ENCODE results near the gene OTOP3. TPM values are rescaled to one million over a fixed set of nuclear protein-coding genes. Genes with fewer than 3 reads are reported as not detected.

The OTOP3 gene
- total RNA-seq, 1 donor from 2014 or later, result not detected

DNA sequence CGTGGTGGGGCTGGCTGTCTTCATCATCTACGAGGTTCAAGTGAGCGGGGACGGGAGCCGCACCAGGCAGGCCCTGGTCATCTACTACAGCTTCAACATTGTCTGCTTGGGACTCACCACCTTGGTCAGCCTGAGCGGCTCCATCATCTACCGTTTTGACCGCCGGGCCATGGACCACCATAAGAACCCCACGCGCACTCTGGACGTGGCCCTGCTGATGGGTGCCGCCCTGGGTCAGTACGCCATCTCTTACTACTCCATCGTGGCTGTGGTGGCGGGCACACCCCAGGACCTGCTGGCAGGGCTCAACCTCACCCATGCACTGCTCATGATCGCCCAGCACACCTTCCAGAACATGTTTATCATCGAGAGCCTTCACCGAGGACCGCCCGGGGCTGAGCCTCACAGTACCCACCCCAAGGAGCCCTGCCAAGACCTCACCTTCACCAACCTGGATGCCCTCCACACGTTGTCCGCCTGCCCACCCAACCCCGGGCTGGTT, 5.1 kb upstream of the OTOP3 start:
- TF ChIP-seq, protein P1, sequence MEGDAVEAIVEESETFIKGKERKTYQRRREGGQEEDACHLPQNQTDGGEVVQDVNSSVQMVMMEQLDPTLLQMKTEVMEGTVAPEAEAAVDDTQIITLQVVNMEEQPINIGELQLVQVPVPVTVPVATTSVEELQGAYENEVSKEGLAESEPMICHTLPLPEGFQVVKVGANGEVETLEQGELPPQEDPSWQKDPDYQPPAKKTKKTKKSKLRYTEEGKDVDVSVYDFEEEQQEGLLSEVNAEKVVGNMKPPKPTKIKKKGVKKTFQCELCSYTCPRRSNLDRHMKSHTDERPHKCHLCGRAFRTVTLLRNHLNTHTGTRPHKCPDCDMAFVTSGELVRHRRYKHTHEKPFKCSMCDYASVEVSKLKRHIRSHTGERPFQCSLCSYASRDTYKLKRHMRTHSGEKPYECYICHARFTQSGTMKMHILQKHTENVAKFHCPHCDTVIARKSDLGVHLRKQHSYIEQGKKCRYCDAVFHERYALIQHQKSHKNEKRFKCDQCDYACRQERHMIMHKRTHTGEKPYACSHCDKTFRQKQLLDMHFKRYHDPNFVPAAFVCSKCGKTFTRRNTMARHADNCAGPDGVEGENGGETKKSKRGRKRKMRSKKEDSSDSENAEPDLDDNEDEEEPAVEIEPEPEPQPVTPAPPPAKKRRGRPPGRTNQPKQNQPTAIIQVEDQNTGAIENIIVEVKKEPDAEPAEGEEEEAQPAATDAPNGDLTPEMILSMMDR (IDR thresholded peaks at IDR 0.05; ENCODE audit: insufficient read depth, low read length, poor library complexity, severe bottlenecking), result no peak
- no peaks in the 10 kb centered on the region for H3K36me3 ChIP-seq (ENCODE audit: control insufficient read depth, insufficient read depth, low read length)
- peaks cover 62% of the 10 kb centered on the region for H3K27me3 ChIP-seq (ENCODE audit: control insufficient read depth, insufficient read depth, low read length)
- no peak for DNase-seq (ENCODE audit: low read depth)
- H3K4me3 ChIP-seq (ENCODE audit: low read depth, low read length), result no peak overlapping the region

DNA sequence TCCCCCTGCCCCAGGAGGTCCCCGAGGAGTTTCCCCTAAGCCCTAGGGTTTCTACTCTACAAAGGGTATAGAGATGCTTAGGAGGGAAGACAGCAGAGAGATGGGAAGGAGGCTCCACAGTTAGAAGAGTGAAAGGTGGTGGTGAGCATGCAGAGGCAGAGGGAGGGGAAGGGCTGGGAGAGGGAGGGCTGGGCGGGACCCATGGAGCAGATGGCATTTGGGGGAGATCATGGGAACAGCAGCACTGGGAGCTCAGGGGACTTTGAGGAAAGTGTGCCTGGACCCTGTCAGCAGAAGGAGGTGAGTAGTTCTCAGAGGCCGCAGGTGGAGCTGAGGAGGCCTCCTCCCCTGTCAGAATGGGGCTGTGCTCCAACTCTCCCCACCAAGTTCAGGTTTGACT, 650 bp upstream of the OTOP3 start:
- TF ChIP-seq, protein P1 (IDR thresholded peaks at IDR 0.05; ENCODE audit: insufficient read depth, low read length, poor library complexity, severe bottlenecking), result no peak
- H3K4me3 ChIP-seq (ENCODE audit: low read depth, low read length), result no peak overlapping the region
- H3K36me3 ChIP-seq (ENCODE audit: control insufficient read depth, insufficient read depth, low read length), result no peaks in the 10 kb centered on the region
- DNase-seq (ENCODE audit: low read depth), result no peak
- peaks cover 70% of the 10 kb centered on the region for H3K27me3 ChIP-seq (ENCODE audit: control insufficient read depth, insufficient read depth, low read length)

DNA sequence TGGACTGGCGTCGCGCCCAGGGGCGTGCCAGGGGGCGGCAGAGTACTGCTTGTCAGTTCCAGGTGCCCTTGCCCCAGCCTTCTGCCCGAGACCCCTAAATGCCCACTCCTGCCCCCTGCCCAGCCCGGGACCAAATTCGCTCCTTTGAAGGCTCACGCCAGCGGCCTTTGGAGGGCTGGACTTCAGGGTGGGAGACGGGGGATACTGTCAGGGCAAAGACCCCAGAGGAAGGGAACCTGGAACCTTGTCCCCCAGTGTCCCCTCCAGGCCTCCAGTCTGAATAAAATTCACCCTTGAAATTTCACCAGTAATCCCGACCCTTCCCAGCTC, 737 bp downstream of the OTOP3 start:
- Histone ChIP-seq H3K36me3 (ENCODE audit: control insufficient read depth, insufficient read depth, low read length) (no peaks in the 10 kb centered on the region), H3K4me3 (ENCODE audit: low read depth, low read length) (no peak overlapping the region), H3K27me3 (ENCODE audit: control insufficient read depth, insufficient read depth, low read length) (peaks cover 72% of the 10 kb centered on the region)
- TF ChIP-seq, protein P1 (IDR thresholded peaks at IDR 0.05; ENCODE audit: insufficient read depth, low read length, poor library complexity, severe bottlenecking), result no peak
- no peak for DNase-seq (ENCODE audit: low read depth)

DNA sequence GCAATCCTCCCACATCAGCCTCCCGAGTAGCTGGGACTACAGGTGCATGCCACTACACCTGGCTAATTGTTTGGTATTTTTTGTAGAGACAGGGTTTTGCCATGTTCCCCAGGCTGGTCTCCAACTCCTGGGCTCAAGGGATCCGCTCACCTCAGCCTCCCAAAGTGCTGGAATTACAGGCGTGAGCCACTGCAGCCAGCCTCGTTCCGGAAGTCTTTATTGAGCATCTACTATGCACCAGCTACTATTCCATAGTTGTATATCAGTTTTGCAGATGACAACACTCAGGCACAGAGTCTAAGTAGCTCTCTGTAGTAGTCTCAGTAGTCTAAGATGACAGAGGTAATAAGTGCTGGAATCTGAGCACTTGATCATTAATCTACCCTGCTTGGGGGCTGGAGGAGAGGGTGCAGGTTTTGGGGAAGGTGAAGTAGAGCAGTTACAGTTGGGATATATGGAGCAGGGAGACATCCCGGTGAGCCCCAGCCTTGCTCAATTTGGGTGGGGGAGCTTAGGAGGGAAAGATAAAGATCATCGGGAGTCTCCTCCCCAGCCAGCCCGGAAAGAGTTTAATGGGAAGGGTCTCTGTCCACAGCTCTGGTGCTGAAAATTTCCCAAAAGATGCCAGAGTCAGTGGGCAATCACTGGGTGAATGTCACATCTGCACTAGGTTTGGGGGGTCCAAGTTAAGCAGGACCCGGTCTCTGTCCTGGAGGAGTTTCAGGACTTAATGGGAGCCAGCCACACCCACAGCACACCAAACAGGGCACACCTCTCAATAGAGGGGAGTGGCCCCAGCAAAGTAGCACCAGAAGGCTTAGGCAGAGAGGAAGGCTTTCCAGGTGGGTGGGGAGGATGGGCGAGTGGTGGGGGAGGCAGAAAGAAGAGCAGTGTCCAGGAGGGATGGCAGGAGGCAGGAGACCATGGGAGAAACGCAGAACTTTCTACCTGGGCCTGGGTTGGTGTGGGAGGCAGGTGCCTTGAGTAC, 1.7 kb downstream of the OTOP3 start:
- no peak for DNase-seq (ENCODE audit: low read depth)
- H3K4me3 ChIP-seq (ENCODE audit: low read depth, low read length), result no peak overlapping the region
- peaks cover 77% of the 10 kb centered on the region for H3K27me3 ChIP-seq (ENCODE audit: control insufficient read depth, insufficient read depth, low read length)
- TF ChIP-seq, protein P1 (IDR thresholded peaks at IDR 0.05; ENCODE audit: insufficient read depth, low read length, poor library complexity, severe bottlenecking), result no peak
- H3K36me3 ChIP-seq (ENCODE audit: control insufficient read depth, insufficient read depth, low read length), result no peaks in the 10 kb centered on the region

DNA sequence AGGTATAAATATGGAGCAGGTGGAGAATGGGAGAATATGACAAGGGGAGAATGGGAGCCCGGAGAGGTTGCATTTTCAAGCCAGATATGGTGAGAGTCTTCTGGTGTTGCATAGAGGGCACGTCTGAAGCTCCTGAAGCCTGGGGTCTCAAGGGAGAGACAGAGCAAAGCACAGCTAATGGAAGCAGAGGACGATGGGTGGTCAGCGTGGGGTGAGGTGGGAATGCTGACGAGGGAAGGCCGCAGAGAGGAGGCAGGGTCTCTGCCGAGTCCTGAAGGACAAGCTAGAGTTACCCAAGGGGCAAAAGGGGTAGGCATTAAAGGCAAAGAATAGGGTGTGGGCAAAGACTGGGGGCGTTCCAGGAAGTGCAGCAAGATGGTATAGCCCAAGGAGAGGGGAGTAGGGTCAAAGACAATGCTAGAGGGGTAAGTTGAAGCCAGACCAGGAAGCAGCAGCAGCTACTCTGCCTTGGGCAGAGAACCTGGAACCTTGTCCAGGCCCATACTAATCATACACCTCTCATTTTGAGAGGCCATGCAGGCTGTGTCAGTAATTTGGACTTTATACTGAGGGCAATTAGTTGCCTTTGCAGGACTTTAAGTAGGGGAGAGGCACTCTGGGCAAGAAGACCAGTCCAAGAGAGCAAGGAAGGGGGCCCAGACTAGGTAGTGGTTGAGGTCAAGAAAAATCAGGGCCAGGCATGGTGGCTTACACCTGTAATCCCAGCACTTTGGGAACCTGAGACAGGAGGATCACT, 2.7 kb downstream of the OTOP3 start:
- TF ChIP-seq, protein P1 (IDR thresholded peaks at IDR 0.05; ENCODE audit: insufficient read depth, low read length, poor library complexity, severe bottlenecking), result no peak

More for the DNA sequence above, 2.7 kb downstream of the OTOP3 start:
- DNase-seq (ENCODE audit: low read depth), result no peak
- Histone ChIP-seq H3K27me3 (ENCODE audit: control insufficient read depth, insufficient read depth, low read length) (peaks cover 72% of the 10 kb centered on the region), H3K36me3 (ENCODE audit: control insufficient read depth, insufficient read depth, low read length) (no peaks in the 10 kb centered on the region), H3K4me3 (ENCODE audit: low read depth, low read length) (no peak overlapping the region)

Data from kidney epithelial cell (primary cell).